Measurements from ENCODE around the gene EYS.

DNA sequence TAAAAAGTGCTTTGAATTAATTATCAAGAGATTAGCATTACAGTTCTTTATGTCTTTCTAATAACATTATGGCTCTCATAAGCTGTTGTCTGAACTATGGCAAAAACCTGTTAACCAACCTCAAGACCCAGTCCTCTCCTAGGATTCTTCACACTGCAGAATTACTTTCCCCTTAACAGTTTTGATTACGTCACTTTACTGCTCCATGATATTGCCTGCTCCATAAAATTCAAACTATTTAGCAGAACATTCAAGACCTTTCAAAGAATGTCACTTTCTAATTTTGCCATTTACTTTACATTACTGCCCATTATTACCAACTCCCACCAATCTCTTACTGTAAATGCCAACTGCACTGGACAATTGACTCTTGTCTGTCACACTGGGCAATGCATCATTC is 1227.9 kb downstream of the EYS start:
- TF ChIP-seq CTCF (IDR thresholded peaks at IDR 0.05) (no peak), POLR2AphosphoS5 (IDR thresholded peaks at IDR 0.05) (no peak)
